Measurements from ENCODE around the gene NDUFS4. TPM values are rescaled to one million over a fixed set of nuclear protein-coding genes. Genes with fewer than 3 reads are reported as not detected.

Gene NDUFS4
- 6.0 and 20.9 TPM in 2 replicates for total RNA-seq (2011; cell fraction: chromatin; rRNA removed; ENCODE audit: low replicate concordance)
- total RNA-seq (2011; cell fraction: nucleolus; rRNA removed): 10.1 and 11.5 TPM in 2 replicates
- 16.7 and 19.2 TPM in 2 replicates for total RNA-seq (2011; cell fraction: nucleoplasm; rRNA removed)
- total RNA-seq (2014; rRNA removed) (68.7 and 84.2 TPM in 2 replicates), total RNA-seq (2014; rRNA removed; fragmentation: Illumina TruSeq; extraction: Trizol) (122 and 132 TPM in 2 replicates), total RNA-seq (2015; rRNA removed; fragmentation: Illumina TruSeq; extraction: Trizol) (104 and 113 TPM in 2 replicates), total RNA-seq (2021) (70.3 and 74.1 TPM in 2 replicates), polyA plus RNA-seq (2011; rRNA removed) (114 and 140 TPM in 2 replicates), polyA plus RNA-seq (2014; fragmentation: Illumina TruSeq; extraction: Trizol) (72.2 and 84.3 TPM in 2 replicates), polyA plus RNA-seq (2014; fragmentation: Nextera tagmentation; extraction: Ambion mirVana) (100 to 1,000 TPM; 292 to 313 TPM), polyA plus RNA-seq (2014; rRNA removed) (84.0 and 90.3 TPM in 2 replicates), polyA minus RNA-seq (2011; rRNA and poly(A)+ RNA removed) (51.4 and 55.1 TPM in 2 replicates), Bru-seq, nascent RNA (percentile 76 among the genes with signal in this experiment), BruChase-seq, experiment 1, labeled RNA remaining after a 2-hour chase (percentile 75 among the genes with signal in this experiment), BruChase-seq, experiment 2, labeled RNA remaining after a 6-hour chase (percentile 71 among the genes with signal in this experiment)
- 31.7 and 69.4 TPM in 2 replicates for polyA plus RNA-seq (2011; cell fraction: cytosol; rRNA removed)
- polyA plus RNA-seq (2011; cell fraction: nucleus; rRNA removed): 24.8 and 45.9 TPM in 2 replicates
- 71.3 and 83.7 TPM in 2 replicates for polyA plus RNA-seq (2012)
- polyA minus RNA-seq (2011; cell fraction: cytosol; rRNA and poly(A)+ RNA removed): 9.9 and 20.3 TPM in 2 replicates
- polyA minus RNA-seq (2011; cell fraction: nucleus; rRNA and poly(A)+ RNA removed): 15.3 and 22.3 TPM in 2 replicates
- long read RNA-seq, experiment 1, transcript NDUFS4-201 (5 exons, 675 nt): major isoform, 55 of 70 reads
- long read RNA-seq, experiment 1, partial matches to known transcripts: 7 of 70 reads
- long read RNA-seq, experiment 1, other reads (novel, unspliced or antisense): 6 of 70 reads
- long read RNA-seq, experiment 2, transcript NDUFS4-201 (5 exons, 675 nt): major isoform, 62 of 74 reads
- long read RNA-seq, experiment 2, partial matches to known transcripts: 4 of 74 reads
- long read RNA-seq, experiment 2, other reads (novel, unspliced or antisense): 4 of 74 reads
- long read RNA-seq, experiment 3, transcript NDUFS4-201 (5 exons, 675 nt): major isoform, 39 of 43 reads
- long read RNA-seq, experiment 3, partial matches to known transcripts: 3 of 43 reads
- long read RNA-seq, experiment 3, other reads (novel, unspliced or antisense): 1 of 43 reads

DNA sequence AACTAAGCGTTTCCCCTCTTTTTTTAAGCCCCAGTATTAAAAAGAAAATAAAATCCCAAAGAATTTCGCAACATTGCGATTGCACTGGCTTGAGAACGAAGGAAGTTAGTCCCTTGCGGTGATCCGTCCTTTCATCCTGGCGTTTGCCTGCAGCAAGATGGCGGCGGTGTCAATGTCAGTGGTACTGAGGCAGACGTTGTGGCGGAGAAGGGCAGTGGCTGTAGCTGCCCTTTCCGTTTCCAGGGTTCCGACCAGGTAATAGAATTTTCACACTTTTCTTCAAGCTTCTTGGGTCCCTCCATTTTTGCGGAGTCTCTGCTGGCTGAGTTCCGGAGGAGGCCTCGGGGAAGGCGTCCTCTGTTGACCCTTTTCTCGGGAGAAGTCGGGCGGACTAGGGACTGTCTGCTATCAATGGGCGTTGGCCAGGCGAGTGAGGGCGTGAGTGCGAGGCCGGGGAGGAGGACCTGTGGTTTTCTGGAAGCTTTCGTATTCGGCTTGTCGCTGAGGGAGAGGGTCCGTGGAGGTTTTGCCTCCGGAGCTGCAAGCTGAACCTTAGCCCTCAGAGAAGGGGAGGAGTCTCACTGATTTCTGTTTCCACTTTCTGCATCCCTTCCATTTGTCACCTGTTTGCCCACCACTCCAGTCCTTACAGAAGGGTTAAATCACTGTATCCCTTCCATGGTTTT is at the start of gene NDUFS4:
Gene NDUFS4, plus strand, starts transcription at position 134 of the 686 bp plus-strand sequence. Its CDS starts 24 bp downstream, at position 158.
- H4K20me1 ChIP-seq (replicated peaks; ENCODE audit: control insufficient read depth, insufficient read depth, low read length): no peaks in the 10 kb centered on the region
- peaks cover 6% of the 10 kb centered on the region for H3K9me3 ChIP-seq (replicated peaks; ENCODE audit: control insufficient read depth, insufficient read depth, low read depth, low read length)
- H3K27me3 ChIP-seq (ENCODE audit: control insufficient read depth in 2 of 2, insufficient read depth in 2 of 2, low read length in 2 of 2): no peaks in the 10 kb centered on the region
- peaks cover 4% of the 10 kb centered on the region; the same call in 1 of the 3 replicates for H3K36me3 ChIP-seq (ENCODE audit: control insufficient read depth, insufficient read depth, low read length)
- peak within 1 kb of the TSS; percentile 81 to 91 for H3K9ac ChIP-seq (ENCODE audit: insufficient read depth in 1 of 2, low read depth in 2 of 2, low read length in 2 of 2)
- ChIA-PET POLR2A (interaction anchor here (0.6 to 1.3 kb wide), 3 partner anchors 15 to 76 kb away, joined by 3 to 4 read pairs (median 3); no protein-coding TSS in a partner anchor), CTCF (ENCODE audit: low intra/inter-chr PET ratio) (no interaction called here)
- H3K79me2 ChIP-seq (ENCODE audit: control insufficient read depth, insufficient read depth, low read length): peaks cover 46% of the 10 kb centered on the region
- WGBS (ENCODE audit: insufficient coverage, low coverage, missing lambda C conversion rate): 0% methylated on average over 28 of the region's 30 CpGs
- FAIRE-seq: peak; percentile 96
- peak; percentile 98 for ATAC-seq
- H3K9me1 ChIP-seq (ENCODE audit: control insufficient read depth, insufficient read depth, low read length): no peaks in the 10 kb centered on the region
- peak within 1 kb of the TSS; percentile 85 for H3K4me2 ChIP-seq (ENCODE audit: insufficient read depth, low read length)
- H3K4me1 ChIP-seq (replicated peaks in 1 of 2; ENCODE audit: control insufficient read depth in 2 of 2, insufficient read depth in 2 of 2, low read length in 2 of 2): peaks cover 0 to 4% of the 10 kb centered on the region in 2 experiments; a peak in 2 of 5 replicates
- TSS peak; percentile 86 for BruUV-seq (replicated peaks)
- peak; percentile 68 to 93 (median 78) for DNase-seq (ENCODE audit: extremely low read depth in 1 of 4, low spot score in 3 of 4)
- in situ Hi-C loops (cut with MboI): no loop called here
- peak within 1 kb of the TSS; percentile 61 for H3K4me3 ChIP-seq
- H2AFZ ChIP-seq (ENCODE audit: low read depth, low read length): peak within 1 kb of the TSS; percentile 97
- intact Hi-C loops (cut with micrococcal nuclease): no loop called here
- peak within 1 kb of the TSS; percentile 90 for H3K27ac ChIP-seq (ENCODE audit: extremely low read depth, low read depth, low read length)
- TF ChIP-seq TBP (optimal IDR thresholded peaks at IDR 0.05; ENCODE audit: low read depth, low read length): peak; percentile 95
- TF ChIP-seq GTF2E2 (tag; IDR thresholded peaks at IDR 0.05): peak; percentile 94
- TF ChIP-seq, protein P1, sequence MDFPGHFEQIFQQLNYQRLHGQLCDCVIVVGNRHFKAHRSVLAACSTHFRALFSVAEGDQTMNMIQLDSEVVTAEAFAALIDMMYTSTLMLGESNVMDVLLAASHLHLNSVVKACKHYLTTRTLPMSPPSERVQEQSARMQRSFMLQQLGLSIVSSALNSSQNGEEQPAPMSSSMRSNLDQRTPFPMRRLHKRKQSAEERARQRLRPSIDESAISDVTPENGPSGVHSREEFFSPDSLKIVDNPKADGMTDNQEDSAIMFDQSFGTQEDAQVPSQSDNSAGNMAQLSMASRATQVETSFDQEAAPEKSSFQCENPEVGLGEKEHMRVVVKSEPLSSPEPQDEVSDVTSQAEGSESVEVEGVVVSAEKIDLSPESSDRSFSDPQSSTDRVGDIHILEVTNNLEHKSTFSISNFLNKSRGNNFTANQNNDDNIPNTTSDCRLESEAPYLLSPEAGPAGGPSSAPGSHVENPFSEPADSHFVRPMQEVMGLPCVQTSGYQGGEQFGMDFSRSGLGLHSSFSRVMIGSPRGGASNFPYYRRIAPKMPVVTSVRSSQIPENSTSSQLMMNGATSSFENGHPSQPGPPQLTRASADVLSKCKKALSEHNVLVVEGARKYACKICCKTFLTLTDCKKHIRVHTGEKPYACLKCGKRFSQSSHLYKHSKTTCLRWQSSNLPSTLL (IDR thresholded peaks at IDR 0.05): no peak
- no peak for TF ChIP-seq POLR2AphosphoS2 (IDR thresholded peaks at IDR 0.05; ENCODE audit: low read length)
- TF ChIP-seq KHSRP (IDR thresholded peaks at IDR 0.05): no peak
